ENCODE measurements around the gene CHN2.

GRCh38 chr7:29424984-29425309 is 230.4 kb downstream of the CHN2 start:
- TF ChIP-seq POLR2A (IDR thresholded peaks at IDR 0.05; ENCODE audit: low read depth): no peak
- TF ChIP-seq CTCF (IDR thresholded peaks at IDR 0.05): no peak
